NOMO-1 treated with dmso at 0.1 percent for 144 hours (cell line): ENCODE results near the gene TUBGCP2.
A peak's percentile ranks its signal among the peaks of the same experiment; 100 is the strongest.

Source experiments
- DNase-seq: peaks from one replicate; lab custom pipeline; 2025; ENCODE audit not compliant: unreplicated experiment; lab: John Stamatoyannopoulos, UW

The TUBGCP2 gene

DNA sequence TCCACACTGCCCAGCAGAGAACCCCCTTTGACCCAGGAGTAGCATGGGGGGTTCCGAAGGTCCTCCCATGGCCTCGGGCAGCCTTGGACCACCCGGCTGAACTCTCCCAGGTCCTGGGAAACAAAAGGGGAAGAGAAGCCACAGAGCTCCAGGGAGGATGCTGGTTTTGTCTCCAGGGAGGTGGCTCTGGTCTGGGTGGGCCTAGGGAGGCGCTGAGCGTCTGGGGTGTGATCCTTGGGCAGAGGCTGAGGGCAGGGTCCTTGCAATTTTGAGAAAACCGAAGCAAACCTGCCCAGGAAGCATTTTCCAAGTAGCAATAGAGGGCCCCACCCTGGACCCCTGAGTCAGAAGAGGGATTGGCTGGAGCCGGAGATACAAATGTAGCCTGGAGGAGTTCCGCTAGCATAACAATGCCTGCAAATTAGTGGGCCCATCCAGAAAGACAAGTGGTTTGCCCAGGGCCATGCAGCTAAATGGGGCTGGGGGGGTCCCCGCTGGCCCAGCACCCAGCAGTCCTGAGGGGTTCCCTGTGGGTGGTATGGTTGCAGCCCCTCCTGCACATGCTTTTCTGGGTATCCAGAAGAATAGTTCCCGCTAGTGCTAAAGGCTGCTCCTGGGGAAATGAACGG lies 76.6 kb downstream of the TUBGCP2 start:
- no peak for DNase-seq

DNA sequence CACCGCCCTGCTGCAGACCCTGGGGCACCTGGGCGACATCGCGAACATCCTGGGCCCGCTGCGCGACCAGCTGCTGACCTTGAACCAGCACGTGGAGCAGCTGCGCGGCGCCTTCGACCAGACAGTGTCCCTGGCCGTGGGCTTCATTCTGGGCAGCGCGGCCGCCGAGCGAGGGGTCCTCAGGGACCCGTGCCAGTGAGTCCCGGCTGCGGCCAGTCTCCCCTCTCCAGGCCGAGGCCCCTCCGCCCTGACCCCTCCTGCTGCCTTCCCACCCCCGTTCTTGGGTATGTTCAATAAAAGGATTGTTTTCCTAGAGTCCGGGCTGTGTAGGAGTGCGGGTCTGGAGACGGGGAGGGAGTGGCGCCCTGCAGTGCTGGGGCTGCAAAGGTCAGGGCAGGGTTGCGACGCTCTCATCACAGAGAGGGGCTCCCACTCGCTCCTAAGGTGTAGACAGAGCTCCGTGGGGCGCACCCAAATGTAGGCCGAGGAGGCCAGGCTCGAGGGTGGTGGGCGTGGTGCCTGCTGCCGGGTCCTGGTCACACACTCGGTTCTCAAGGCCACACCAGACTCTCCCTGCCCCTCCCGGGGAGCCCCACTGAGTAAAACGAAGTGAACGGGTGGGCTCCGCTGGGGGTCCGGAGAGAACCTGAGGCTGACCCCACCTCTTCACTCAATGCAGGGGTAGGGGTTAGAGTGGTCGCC lies 77.3 kb downstream of the TUBGCP2 start:
- no peak for DNase-seq

DNA sequence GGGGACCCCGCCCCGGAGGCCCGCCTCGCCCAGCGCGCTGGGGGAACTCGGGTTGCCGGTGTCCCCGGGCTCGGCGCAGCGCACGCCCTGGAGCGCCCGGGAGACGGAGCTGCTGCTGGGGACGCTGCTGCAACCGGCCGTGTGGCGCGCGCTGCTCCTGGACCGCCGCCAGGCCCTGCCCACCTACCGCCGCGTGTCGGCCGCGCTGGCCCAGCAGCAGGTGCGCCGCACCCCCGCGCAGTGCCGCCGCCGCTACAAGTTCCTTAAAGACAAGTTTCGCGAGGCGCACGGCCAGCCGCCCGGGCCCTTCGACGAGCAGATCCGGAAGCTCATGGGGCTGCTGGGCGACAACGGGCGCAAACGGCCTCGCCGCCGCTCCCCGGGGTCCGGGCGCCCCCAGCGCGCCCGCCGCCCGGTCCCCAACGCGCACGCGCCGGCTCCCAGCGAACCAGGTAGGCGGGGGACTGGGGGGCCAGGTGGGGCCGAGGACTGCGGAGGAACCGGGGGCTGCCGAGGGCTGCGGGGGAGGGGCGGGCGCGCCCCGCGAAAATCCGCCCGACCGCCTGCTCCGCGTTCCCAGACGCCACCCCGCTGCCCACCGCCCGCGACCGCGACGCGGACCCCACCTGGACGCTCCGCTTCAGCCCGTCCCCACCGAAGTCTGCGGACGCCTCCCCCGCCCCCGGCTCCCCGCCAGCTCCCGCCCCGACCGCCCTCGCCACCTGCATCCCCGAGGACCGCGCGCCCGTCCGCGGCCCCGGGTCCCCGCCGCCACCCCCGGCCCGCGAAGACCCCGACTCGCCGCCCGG lies 78.1 kb downstream of the TUBGCP2 start:
- peak; percentile 67 for DNase-seq

DNA sequence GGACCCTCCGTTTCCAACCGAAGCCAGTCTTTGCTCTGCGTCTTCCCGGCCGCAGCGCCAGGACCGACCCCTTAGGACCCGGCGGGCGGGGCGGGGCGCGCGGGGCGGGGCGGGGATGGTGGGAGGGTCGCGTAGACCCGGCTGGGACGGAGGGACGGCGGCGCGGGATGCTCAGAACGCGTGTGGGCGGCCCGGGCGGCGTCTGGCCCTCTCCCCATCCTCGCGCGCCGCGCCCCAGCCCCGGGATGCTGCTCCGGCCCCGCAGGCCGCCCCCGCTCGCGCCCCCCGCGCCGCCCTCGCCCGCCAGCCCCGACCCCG lies 78.7 kb downstream of the TUBGCP2 start, which contains the start of gene UTF1:
Gene UTF1, plus strand, starts transcription at position 174 of the 318 bp plus-strand sequence. Its CDS starts 72 bp downstream, at position 246.
- DNase-seq: no peak

DNA sequence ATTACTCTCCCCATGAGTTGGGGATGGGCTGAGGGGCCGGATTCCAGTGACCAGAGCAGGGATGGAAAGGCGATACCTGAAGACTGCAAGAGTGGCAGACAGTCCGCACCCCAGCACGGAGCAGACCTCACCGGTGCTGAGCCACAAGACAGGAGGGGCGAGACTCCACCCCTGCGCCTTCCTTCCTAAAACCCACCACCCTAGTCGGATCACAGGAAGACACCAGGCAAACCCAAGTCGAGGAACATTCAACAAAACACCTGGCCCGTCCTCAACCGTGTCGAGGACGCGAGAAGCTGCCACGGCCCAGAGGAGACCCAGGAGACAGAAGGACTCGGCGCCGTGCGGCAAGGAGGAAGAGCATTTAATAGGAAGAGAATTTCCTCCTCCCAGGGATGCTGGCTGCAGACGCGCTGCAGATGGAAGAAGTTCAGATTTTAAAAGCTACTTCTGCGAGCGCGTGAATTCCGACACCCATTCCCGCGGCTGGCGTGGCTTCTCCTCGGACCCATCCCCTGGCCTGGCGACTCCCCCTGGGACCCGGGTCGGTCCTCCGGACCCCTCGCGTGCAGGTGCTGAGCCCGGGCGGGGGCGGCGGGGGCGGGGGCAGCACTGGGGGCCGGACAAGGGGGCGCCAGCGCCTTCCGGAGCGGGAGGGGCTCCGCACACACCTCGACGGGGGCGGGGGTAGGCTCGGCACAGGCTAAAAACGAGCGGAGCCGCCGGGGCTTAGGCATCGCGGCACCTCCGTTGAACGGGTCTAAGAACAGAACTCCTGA lies 79.2 kb downstream of the TUBGCP2 start:
- DNase-seq: no peak
